ENCODE data around the gene DOCK7.
"Not testable (repeated sequence)": the region's sequence is repeated elsewhere in the genome, so short reads cannot be mapped to it uniquely, and the experiment has no call there.

The DOCK7 gene

DNA sequence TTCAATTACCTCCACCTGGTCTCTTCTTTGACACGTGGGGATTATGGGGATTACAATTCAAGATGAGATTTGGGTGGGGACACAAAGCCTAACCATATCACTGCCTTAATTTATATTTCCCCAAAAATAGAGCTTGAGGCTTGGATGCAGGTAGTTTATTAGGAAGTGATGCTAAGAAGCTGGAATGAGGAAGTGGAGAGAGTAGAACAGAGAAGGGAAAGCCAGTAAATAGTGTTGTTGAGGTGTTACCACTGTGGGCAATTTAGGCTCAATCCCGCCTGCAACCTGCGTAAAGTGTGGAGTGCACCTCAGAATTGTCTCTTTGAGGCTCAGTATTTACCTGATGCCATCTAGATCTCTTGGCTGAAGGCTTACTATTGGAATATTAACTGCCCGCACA lies 4.9 kb upstream of the DOCK7 start:
- no peak for DNase-seq

DNA sequence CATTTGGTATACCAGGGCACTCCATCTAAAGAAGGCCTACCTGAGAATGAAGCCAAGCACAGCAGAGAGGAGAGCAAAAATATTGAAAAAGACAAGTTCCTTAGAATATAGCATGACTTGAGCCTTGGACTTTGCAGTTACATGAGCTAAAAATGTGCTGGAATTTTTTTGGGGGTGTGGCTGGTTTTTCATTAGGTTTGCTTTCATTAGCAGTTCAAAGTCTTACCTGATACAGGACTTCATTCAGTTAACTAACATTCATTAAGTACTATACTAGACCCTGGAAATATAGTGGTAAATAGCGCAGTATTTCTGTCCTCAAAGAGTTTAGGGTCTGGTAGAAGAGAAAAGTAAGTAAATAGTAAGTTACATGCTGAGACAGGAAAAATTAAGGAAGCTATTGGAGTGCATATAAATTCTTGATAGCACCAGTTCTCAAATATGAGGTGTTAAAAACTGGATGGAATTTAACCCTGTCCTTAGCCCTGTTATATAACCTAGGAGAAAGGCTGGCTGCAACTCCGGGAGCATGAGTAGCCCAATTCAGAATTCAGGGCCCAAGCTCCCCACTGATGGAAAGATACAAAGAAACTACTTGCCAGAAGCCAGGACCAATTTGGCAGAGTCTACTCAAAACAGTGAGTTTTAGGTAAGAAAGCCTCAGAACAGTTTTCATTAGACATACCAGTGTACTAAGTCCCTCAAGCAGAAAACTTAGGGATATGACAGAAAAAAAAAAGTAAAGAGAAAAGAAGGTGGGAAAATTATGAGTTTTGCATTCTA lies 3.1 kb upstream of the DOCK7 start:
- DNase-seq, result no peak

DNA sequence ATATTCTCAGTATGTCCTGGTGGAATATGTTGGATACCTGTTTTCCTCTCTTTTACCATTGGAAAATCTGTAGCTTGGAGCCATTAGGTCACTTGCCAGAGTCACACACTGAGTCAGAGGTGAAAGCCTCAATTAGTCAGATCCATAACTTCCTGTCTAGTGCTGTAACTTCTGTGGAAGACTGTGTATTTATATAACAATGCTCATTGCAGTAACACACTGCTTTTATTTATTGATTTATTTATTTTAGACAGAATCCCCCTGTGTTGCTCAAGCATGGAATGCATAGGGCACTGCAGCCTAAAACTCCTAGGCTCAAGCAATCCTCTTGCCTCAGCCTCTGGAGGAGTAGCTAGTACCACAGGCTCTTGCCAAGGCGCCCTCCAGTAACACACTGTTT lies 1.3 kb upstream of the DOCK7 start:
- peak; percentile 73 for DNase-seq

DNA sequence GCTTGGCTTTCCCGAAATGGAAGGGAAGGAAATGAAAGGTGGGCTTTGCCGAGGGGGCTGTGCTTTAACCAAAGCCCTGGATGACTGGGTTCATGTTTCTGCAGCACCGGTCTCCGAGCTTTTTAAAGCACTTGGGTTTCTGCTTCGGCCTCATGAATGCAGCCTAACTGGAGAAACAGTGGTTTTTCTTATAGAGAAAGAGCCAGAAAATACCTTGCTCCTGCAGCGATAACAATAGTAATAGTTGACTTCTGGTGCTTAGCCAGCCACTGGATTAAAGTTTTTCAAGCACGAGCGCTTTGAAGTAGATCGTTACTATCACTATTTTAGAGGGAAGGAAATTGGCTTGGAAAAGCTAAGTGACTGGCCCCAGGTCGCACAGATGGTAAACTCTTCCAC lies 500 bp upstream of the DOCK7 start:
- DNase-seq, result no peak

DNA sequence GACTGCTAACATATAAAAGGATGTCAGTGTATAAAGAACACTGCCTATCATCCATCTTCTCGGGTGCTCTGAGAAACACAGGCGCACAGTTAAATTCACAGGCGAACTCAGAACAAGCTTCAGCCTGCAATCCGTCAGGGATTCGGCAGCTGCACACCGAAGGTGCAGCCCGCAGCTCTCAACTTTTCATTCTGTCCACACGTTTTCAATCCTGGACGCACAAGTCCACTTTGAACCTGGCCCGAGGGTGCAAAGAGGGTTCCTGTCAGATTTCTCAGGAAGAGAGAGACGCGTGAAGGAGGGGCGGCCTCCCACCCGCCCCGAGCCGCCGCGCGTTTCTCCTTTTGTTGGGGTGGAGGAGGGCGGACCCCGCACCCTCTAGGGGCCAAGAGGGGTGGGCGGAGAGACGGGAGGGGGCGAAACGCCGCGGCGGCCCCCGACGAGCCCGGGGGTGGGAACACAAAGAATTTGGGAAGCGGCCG lies 724 bp downstream of the DOCK7 start:
- DNase-seq, result peak; percentile 32

DNA sequence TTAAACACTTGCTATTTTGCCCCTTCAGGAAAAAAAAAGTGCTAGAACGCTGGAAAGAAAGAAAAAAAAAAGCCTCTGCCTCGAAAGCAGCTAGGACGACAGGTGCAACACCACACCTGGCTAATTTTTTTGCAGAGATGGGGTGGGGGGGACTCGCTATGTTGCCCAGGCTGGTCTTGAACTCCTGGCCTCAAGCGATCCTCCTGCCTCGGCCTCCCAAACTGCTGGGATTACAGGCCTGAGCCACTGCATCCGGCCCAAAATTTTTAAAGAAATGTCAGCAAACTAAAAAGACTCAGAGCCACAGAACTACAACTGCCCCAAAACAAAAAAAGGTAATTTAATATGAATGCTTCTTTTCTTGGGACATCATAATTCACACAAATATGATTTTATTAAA lies 1.4 kb downstream of the DOCK7 start:
- no peak for DNase-seq

DNA sequence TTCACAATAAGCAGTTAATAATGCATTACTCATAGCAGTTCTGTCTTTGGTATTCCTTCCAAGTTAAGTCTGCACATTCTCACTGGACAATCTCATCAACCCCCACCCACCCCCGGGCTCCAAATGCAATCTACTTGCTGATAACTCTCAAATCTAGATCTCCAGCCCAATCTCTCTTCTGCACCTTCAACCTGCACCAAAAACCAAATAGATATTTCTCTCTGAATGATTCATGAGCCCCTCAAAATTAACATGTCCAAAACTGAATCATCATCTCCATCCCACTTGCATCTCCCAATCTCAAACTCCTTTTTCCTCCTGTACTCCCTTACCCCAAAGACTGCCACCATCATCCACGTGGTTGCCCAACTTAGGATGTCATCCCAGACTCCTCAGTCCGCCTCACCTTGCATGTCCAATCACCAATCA lies 2.7 kb downstream of the DOCK7 start:
- DNase-seq, result peak; percentile 40

DNA sequence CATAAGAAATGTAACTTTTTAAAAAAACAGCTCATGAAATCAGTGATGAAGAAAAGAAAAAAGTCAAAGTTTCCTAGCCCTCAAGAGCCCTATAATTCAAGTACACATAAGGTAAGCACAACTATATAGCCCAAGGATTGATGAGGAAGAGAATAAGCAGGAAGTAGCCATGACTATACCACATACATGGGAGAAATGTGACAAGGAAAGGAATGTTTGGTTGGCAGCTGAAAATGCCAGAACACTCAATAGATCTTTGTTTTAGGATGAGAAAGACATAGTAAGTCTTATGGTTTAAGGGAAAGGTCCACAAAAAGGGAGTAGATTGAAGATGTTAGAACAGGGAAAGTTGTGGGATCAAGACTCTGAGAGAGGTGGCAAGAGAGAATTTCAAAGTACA lies 5.7 kb downstream of the DOCK7 start:
- peak; percentile 55 for DNase-seq

DNA sequence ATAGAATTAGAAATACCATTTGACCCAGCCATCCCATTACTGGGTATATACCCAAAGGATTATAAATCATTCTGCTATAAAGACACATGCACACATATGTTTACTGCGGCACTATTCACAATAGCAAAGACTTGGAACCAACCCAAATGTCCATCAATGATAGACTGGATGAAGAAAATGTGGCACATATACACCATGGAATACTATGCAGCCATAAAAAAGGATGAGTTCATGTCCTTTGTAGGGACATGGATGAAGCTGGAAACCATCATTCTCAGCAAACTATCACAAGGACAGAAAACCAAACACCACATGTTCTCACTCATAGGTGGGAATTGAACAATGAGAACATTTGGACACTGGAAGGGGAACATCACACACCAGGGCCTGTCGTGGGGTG lies 7.2 kb downstream of the DOCK7 start:
- not testable (repeated sequence) for DNase-seq

DNA sequence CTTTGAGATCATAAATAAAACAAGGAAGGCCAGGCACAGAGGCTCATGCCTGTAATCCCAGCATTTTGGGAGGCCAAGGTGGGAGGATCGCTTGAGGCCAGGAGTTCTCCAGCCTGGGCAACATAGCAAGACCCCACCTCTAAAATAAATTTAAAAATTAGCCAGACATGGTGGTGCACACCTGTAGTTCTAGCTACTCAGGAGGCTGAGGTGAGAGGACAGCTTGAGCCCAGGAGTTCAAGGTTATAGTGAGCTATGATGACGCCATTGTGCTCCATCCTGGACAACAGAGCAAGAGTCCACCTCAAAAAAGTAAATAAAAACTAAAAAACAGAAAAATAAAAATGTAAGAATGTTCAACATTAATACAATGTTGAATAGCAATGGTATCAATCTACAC lies 10.4 kb downstream of the DOCK7 start:
- not testable (repeated sequence) for DNase-seq

DNA sequence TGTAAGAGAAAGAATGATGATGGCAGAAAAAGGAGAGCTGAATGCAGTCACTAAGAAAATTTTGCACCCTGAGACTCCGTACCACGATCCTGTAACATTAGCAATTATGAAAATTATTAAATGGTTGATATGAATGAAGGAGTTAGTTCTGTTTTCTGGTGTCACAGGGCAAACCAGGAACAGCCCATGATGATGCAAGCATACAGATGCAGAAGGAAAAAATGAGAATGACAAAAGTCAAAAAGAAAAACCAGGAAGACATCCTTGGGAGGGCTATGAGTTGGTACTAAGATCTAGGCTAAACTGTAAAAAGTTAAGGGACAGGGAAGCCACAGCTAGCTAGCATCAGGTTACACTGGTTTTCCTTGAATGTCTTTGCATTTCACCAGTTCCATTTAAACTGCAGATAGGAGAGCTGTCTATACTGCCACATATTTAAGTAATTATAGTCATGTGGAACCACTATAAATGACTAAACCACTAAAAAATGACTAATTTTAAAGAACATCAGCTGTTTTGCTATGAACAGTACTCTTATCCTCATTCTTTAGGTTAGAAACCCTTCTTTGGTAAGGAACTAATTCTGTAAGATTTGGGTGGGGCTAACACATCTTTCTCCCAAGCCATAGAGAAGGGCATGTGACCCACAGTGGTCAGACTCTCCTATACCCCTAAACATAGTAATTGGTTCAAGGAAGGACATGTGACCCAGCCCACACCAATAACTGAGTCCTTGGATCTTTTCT lies 11.4 kb downstream of the DOCK7 start:
- DNase-seq, result peak; percentile 92

DNA sequence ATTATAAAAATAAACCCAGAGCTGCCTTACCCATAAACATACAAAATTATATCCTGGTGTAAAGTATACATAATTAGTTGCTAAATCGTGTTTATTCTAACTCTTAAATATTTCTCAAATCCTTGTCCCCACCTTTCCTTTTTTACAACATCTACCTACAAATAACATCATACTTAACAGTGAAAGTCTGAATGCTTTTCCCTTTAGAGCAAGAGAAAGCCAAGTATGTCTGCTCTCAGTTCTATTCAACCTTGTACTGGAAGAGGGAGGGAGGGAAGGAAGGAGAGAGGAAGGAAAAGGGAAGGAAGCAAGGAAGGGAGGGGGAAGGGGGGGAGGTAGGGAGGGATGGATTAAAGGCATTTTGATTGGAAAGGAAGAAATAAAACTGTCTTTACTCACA lies 14.6 kb downstream of the DOCK7 start:
- DNase-seq, result no peak

DNA sequence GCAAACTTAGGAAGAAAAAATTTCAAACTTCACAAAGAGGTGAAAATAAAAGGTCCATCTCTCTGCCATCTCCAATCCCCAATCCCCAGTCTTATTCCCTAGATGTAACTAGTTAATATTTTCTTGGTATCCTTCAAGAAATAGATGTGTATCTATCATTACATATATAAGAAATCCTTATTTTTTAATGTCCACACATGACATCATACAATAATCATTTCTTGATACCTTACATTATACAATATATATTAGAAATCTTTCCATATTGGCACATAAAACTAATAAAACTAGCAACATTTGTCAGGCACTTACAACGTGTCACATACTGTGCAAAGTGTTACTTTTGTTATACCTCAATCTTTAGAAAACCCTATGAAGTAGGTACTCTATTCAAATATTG lies 16.2 kb downstream of the DOCK7 start:
- DNase-seq, result no peak

DNA sequence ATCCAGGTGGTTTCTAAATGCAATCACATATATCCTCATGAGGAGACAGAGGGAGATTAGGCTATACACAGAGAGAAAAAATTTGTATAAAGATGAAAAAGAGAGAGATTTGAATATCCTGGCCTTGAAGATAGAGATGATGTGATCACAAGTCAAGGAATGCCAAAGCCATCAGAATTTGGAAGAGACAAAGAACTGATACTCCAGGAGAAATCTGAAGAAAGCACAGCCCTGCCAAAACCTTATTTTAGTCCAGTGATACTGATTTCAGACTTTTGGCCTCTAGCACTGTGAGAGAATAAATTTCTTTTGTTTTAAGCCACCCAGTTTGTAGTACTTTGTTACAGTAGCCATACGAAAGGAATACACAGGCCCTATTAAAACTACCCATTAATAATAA lies 33.4 kb downstream of the DOCK7 start:
- no peak for DNase-seq

DNA sequence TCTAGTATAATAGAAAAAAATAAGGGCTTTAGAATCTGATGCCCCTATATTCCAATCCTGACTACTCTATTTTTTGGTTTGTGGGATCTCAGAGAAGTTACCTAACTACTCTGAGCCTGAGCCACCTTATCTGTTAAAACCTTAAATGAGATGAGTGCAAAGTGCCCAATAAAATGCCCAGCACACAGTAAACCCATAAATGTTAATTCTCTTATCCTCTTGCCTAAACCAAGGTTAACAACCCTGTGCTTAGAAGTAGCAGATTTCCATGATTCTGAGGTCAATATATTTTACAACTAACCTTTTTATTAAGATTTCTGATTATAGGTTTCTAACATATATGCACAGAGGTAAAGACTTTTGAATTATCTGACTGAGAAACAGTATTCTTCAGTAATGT lies 35.8 kb downstream of the DOCK7 start:
- DNase-seq, result no peak

DNA sequence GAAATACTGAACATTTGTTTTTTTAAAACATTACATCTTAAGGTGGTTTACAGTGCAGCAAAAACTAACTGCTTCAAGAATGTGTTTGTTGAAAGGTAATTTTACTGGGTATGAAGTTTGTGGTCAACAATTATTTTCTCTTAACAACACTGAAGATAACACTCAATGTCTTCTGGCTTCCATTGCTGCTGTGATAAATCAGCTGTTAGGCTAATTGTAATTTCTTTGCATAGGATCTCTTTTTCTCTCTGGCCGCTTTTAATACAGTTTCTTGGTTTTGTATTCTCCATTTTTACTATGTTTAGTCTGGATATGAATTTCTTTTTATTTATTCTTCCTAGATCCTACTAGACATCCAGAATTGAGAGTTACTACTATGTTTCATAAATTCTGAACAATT lies 44.9 kb downstream of the DOCK7 start:
- DNase-seq, result no peak

DNA sequence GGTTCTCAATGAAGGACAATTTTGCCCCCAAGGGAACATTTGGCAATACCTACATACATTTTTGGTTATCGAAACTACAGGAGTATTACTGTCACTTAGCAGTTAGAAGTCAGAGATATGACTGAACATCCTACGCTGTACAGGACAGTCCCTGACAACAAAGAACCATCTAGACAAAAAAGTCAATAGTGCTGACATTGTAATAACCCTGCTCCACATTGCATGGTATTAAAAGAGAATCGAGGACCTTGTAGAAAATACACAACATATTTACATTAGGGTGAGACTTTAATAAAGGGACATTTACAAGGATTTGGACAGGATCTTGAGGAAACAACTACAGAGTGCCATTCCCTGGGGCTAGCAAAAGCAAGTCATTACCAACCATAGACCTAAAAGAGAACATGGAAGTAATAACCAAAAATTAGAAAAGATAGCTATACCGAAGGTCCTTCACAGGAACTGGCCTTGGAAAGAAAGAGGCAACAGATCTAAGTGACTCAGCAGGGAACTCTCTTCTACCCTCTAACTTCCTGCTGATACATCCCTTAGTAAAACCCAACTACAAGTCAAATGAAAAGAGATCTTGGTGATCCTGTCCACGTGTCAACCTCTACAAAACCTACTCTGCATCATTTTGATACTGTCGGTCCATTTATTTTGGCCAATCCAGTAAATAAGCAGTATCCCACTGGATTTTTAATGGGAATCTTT lies 50.6 kb downstream of the DOCK7 start:
- no peak for DNase-seq

DNA sequence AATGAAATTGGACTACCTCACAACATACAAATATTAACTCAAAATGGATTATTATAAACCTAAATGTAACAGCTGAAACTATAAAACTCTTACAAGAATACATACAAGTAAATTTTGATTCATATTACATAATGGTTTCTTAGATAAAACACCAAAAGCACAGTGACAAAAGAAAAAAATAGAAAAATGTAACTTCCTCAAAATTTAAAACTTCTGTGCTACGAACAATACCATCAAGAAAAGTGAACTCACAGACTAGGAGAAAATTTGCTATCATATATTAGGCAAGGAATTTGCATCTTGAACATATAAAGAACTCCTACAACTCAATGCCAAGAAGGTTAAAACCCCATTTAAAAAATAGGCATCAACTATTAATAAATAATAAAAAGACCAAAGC lies 59.7 kb downstream of the DOCK7 start:
- DNase-seq, result no peak

DNA sequence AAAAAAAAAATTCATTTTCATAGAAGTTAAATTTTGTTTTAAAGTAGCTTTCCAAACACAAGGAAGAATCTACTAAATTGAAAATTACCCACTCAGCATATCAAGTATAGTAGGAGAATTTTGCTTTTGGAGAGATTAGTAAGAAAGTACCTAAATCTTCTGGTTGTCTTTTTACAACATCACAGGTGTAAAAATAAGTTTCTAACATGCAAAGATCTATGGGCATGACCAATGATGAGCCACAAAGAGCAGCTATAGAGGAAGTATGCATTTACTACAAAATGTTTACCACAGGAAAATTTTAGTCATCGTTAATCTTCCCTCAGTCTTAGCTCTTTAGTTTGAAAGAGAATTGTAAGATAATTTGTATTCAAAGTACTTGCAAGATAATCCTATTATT lies 62.8 kb downstream of the DOCK7 start:
- DNase-seq, result peak; percentile 19

DNA sequence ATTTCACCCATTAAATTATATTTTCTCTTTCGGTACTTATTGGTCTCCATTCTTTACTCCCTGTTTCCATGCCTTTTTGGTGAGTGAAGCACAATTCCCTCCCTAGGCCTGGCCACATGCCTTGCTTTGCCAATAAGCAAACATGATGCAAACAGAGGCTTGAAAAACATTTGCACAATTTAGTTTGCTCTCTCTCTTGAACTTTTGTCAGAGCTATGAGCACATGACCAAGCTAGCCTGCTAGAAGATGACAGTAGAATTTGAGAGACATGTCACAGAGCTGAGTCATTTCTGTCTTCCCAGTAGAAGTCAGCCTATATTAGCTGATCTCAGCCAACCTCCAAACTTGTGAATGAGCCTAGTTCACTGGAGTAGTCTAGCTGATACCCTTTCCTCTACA lies 66.3 kb downstream of the DOCK7 start:
- DNase-seq, result peak; percentile 93

DNA sequence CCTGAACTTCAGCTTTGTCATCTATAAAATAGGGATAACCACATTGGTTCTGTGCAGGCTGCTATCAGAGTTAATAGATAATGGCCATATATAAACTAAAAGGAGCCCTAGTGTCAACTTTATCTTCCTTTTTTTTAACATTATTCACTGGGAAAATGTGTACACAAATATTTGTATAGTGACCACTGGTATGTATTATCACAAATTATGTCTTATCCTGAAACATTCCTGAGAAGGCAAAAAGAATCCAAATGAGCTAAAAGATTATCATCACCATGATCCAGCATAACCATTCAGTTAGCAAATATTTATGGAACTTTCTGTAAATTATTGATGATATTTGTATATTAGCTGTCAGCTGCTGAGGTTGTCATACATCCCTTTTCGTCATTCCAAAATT lies 74.3 kb downstream of the DOCK7 start:
- DNase-seq, result peak; percentile 38

DNA sequence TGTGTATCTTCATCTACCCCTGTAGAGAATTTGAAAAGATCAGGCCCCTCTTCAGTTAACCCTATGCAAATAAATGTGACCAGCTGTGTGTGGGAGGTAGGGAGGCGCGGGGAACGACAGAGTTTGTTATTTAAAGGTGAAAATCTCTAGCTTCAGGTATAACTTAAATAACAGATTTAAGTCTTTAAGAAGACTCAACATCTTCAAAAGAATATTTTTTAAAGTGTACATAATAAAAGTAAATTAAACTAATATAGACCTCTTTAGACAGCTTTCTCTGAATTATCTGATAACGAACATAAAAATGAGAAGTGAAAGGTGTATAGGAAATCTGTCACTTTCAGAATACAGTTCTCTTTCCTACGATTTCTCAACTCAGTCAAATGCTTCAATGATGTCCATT lies 74.9 kb downstream of the DOCK7 start:
- no peak for DNase-seq

DNA sequence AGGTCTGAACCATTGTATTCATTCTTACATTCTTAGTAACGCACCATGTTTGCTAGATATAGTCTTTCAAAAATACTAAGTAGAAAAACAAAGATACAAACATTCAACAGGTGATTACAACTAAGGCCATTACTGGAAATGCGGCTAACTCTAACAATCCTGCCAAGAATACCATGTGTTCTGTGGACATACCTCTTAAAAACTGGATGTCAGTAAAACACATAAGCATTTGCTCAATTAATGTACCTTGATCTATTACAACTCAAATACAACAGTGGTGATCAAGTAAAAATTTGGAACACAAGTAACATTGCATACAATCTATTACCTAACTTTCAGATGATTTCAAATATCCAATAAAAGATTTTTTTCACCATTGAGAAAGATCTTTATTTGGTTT lies 75.4 kb downstream of the DOCK7 start:
- DNase-seq, result no peak

DNA sequence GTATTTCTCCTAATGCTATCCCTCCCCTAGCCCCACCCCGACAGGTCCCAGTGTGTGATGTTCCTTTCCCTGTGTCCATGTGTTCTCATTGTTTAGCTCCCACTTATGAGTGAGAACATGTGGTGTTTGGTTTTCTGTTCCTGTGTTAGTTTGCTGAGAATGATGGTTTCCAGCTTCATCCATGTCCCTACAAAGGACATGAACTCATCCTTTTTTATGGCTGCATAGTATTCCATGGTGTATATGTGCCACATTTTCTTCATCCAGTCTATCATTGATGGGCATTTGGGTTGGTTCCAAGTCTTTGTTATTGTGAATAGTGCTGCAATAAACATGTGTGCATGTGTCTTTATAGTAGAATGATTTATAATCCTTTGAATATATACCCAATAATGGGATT lies 77.6 kb downstream of the DOCK7 start:
- not testable (repeated sequence) for DNase-seq

Measured in fibroblast of skin of right biceps (primary cell).